Head of caudate nucleus (tissue), 42 donors: ENCODE data around the gene ITGB5.
A peak's percentile ranks its signal among the peaks of the same experiment; 100 is the strongest.
"Not testable (repeated sequence)": the region's sequence is repeated elsewhere in the genome, so short reads cannot be mapped to it uniquely, and the experiment has no call there.

Experiments used
- DNase-seq, 42 donors: peaks; one replicate each; pipeline versions ENCODE4 v3.0.0 to v3.0.0-alpha.2; 2020 to 2021; ENCODE audit warnings: mixed read lengths in 7 of 42
- intact Hi-C: fragments of 100-400 bp; cut with DNase I; formaldehyde crosslinking; loops from one replicate; pipeline ENCODE4 v1.15.0; 2022

Gene ITGB5

DNA sequence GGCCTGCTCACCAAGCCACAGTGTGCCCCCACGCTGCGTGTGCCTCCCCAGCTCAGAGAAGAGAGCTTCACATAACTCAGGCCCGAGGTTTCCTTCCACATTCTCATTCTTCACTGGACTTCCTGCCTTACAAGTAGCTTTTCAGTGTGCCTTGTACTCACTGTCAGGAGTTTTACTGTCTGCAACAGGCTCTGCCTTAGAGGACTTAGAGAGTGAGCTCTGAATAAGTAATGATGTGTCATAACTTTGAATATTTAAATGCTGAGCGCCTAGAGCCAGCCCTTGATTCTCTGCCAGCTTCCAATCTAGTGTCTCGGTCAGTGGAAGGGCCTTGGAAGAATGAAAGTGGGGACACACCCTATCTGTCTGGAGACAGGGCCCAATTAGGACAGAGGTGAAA is 41.8 kb downstream of the ITGB5 start:
- intact Hi-C loops: no loop called here
- DNase-seq: peak in 1 of 42 donors; percentile 58

DNA sequence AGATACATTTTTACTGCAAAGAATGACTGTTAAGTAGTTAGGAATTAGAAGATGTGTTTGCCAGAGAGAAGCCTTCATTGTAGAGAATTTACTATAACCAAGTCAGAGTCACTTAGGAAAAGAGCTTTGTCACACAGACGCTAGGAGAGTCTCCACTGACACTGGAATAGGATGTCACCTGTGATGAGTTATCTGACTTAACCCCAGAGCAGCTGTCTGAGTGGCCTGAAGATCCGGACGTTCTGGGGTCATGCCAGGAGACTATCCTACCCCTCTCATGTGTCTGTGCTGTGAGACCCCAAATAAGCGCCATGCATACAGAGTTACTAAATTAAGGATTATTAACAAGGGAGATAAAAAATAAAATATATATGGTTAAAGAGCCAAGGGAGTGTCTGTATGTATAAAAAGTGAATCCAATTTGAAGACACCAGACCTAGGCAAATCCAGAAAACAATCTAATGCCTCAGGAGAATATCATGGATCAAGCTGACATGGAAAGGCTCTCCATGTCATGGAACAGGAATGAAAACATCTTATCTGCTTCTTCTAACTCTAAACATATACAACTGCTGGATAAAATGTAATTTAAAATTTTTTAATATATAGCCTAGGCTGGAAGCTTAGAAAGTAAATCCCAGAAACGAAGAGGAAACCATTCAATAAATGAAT is 43.5 kb downstream of the ITGB5 start:
- DNase-seq: no peak
- intact Hi-C loops: no loop called here

DNA sequence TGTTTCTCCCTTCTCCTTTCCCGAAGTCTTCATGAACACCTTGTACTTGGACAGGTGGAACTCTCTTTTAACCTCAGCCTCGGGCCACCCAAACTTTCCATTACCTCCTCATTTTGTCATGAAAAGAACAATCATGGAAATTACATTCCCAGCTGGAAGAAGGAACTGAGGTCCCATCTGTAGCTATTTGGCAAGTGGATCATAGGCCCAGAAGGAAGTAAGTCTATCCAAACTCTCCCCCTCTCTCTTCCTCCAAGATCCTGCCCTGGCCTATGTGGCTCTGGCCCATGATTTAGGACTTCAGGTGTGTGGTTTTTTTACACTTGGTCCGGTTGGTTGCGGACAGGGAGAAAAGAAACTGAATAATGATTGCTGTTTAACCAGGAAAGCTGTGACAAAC is 44.1 kb downstream of the ITGB5 start:
- intact Hi-C loops: no loop called here

DNA sequence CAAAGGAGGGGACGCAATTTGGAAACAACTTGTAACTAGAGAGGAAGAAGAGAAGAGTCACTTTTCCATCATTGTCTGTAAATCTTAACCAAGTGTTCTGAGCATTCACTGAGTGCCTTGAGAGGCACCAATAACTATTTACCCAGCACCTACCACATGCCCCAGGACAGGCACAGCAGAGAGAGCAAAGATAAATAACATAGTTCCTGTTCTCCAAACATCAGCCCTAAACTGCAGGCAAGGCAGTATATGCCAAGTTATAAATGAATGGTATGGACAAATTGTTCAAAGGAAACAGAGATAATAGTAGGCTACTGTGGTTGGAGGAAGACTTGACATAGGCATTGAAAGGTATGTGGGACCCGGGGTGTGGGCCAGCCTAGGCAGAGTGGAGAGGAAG is 45.6 kb downstream of the ITGB5 start:
- DNase-seq: no peak
- intact Hi-C loops: no loop called here

More for the DNA sequence above, 44.1 kb downstream of the ITGB5 start:
- DNase-seq: no peak

DNA sequence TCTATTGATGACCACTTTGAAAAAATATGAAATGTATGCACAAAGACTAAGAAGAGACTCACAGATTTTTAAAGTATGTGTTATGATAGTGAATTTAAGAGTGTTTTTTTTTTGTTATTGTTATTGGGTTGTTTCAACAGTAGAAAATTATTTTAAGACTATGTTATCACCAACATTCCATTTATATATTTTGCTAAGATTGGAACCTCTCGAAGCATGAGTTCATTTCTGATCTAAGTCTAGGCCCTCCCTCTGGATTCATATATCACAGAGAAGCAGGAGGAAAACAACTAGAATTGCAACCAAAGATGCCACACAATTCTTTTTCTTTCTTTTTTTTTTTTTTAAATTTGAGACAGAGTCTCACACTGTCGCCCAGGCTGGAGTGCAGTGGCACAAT is 46.8 kb downstream of the ITGB5 start:
- intact Hi-C loops: no loop called here
- no peak for DNase-seq

DNA sequence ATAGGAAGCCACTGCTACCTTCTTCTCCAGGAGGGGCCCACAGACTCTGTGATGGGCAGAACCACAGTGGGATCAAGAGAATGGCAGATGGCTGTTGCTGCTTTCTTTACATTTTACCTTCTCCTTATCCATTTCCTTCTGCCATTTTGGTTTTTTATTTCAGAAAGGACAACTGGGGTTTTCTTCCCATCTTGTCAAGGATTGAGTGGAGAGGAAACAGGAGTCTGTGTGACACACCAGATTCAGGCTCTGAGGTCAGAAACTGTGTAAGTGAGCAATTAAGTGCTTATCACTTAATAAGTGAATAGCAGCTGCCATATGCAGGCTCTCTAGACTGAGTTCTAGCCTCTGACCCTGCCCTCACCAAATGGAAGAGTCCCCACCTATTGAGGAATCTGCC is 47.3 kb downstream of the ITGB5 start:
- no peak for DNase-seq
- intact Hi-C loops: no loop called here

DNA sequence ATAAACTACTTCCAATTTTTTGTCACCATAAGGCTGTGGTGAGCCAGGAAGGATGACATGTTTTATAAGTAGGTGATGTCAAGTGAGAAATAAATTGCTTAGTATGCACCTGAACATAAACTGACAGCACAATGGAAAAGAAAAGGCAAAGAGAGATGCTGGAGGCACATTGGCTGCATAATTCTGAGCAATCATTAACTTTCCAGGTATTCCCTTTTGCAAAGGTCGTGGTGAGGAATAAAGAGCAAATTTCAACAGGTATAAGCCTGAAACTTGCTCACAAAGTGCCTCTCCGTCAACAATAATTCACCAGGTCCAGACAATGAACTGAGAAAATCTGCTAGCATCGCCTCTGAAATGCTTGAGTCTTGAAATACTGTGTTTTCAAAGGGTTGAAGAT is 48.2 kb downstream of the ITGB5 start:
- DNase-seq: no peak
- intact Hi-C loops: no loop called here

DNA sequence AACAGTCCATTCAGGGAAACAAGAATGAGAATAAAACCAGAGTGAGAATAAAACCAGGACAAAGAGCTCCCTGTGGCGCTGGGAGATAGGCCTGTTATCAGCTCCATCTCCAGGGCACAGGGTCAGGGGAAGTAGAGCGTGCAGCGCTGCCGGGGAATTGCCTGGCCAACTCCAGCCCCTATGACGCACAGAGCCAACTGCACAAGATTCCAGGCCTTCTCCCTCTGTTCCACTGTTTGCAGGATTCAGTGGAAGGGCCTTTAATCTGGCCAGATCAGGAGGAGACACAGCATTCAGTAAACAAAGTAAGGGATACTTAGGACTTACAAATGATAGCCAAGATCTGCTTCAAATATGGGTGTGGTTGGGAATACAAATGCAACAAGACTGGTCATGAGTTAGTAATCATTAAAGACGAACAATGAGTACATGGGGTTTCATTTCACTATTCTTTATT is 49.4 kb downstream of the ITGB5 start:
- DNase-seq: peak in 2 of 42 donors; percentile 10 to 13
- intact Hi-C loops: no loop called here

DNA sequence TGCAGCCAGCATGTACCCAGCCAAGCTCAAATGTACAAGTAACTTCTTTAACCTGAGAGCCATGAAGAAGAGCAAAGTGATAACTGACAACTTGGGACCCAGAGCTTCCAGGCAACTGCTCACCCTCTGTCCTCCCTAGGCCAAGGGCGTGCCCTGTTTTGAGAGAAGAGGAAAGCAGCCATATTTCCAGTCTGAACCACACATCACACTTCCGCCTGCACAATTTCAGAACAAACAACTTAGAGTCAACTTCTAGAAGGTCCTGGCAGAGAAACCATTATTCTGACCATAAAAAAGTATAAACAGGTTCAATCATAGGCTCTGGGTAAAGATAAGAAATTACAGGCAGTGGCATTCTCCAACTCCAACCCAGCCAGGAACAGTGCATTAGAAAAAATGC is 50.1 kb downstream of the ITGB5 start:
- intact Hi-C loops: no loop called here

DNA sequence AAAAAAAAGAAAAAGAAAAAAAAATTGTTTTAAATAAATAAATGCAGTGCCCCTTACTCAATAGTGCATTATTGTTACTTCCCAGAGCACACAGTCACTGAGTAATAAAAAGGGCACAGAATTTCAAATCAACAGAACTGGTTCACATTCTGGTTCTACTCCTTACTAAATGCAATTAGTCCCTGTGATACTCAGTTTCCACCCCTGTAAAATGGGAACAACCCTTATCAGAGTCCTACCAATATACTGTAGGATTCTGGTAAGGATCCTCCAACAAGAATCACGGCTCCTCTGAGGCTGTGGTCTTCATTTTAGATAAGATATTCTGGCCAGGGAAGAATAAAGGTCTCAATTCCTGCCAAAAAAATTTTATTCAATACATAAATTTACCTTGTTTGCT is 50.7 kb downstream of the ITGB5 start:
- intact Hi-C loops: no loop called here
- no peak for DNase-seq

More for the DNA sequence above, 50.1 kb downstream of the ITGB5 start:
- DNase-seq: no peak

DNA sequence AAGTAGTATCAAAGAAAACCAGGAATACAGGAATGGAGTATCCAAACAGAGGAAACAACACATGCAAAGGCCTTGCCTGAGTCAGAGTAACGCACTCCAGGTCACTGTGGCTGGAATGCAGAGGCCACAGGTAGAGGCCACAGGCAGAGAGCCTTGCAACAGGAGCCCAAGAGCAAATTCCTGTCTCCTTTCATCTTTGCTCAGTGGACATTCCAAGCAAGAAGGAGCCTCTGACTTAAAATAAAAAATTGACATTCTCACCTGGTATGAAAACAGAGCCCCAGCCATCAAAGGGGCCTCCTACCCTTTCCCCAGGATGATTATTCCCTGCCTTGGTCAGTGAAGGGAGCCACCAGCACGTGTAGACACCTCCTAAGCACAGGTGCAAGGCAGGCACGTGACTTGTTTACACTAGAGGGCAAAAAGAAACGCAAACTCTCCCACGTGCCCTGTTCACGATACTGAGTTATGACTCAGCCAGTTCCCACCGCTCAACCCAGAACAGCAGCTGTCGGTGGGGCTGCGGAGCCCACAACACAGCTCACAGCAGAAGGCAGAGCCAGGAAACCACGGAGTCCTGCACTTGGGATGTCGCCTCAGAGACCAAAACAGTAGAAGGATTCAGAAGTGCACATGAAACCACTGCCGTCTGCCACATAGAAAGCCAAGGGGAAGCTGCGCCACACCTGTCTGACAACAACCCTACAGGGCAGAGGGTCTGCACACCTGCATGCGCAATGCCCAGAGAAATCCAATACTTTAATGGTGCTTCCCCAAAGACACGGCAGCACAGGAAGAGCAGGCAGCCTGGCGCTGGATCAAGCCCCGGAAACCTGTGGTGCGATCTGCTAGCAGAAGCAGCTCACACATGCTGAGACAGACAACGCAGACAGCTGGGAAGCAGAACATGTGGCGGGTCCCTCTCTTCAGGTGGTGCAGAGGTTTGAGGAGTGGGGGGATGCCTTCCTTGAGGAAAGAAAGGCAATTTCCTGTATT is 52.1 kb downstream of the ITGB5 start:
- intact Hi-C loops: no loop called here
- peak in 12 of 42 donors; percentile 9 to 61 (median 28) for DNase-seq

DNA sequence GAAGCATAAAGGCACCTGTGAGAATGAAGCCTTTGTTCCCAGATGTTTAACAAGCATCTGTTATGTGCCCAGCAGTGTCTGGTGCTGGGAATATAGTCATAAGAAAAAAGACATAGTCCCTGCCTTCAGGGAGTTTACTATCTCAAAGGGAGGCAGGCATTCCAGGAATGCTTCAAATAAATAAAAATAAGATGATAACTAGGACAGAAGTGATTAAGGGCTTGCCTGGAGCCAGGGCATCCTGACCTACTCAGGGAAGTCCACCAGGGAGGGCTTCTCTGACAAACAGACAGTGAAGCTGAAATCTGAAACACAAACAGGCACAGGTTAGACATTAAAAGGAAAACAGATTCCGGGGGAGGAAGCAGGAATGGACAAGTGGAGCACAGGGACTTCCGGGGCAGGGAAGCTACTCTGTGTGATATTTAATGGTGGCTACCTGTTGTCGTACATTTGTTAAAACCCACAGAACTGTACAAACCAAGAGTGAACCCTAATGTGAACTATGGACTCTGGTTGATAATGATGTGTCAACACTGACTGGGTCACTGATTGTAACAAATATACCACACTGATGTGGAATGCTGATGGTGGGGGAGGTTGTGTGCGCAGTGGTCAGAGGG is 53.3 kb downstream of the ITGB5 start:
- intact Hi-C loops: no loop called here
- no peak for DNase-seq

DNA sequence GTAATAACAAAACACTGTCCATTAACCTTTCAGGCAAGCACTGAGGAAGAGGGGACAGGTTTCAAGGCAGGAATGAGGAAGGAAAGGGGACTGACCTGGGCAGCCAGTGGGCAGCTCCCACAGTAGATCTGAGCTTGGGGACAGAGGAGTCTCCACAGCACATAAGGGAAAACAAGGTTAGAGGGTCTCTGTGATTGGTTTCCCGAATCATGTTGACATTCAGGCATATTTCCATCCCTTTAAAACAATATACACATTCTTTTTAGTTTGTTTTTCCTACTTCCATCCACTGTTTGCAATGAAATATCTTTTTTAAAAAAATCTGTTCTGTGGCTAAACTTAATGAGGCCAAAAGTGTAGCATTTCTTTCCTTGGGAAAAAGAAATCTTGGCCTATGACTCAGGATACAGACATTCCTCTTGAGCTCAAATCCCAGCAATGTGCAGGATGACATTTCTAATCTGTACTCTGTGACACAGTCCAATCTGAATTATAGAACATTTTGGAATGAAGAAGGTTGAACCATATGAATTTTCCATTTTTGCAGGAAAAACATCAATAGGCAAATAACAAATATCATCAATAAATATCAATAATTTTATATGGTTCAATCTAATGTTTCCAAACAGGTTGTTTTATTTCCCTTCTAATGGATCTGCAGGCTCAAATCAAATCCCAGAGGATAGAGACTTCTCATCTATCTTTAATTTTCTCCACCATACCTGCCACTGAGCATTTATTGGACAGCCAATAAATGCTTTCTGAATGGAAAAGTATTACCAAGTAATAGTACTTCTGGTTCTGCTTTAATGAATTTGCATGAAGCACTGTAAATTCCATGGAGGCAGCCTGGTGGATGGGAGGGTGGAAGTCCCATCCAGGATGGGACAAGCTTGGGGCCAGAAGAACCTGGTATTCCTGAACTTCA is 54.1 kb downstream of the ITGB5 start:
- intact Hi-C loops: no loop called here
- no peak for DNase-seq

DNA sequence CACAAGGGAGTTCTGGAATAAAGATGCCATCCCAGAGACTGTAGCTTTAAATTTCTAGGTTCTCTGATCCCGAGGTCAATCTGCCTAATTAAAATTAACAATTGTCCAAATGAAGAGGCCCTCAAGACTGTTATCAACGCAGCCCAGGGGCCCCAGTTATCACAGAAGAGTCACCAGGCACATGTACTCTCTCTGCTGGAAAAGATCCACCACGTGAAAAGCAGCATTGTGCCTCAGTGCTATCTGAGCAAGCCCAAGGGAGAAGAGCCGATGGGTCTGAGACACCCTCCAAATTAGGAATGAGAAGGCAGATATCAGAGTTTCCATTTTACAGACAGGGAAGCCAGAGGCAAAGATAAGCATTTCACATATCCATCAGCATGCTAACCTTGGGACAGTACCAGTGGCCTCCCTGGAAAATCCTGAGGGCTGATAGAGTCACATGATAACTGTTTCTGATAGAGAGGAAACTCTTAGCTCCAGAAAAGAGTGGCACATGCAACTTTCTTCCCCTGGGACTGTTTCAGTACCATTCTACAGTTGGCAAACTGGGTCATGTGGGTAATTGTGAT is 55.5 kb downstream of the ITGB5 start:
- no peak for DNase-seq
- intact Hi-C loops: no loop called here

DNA sequence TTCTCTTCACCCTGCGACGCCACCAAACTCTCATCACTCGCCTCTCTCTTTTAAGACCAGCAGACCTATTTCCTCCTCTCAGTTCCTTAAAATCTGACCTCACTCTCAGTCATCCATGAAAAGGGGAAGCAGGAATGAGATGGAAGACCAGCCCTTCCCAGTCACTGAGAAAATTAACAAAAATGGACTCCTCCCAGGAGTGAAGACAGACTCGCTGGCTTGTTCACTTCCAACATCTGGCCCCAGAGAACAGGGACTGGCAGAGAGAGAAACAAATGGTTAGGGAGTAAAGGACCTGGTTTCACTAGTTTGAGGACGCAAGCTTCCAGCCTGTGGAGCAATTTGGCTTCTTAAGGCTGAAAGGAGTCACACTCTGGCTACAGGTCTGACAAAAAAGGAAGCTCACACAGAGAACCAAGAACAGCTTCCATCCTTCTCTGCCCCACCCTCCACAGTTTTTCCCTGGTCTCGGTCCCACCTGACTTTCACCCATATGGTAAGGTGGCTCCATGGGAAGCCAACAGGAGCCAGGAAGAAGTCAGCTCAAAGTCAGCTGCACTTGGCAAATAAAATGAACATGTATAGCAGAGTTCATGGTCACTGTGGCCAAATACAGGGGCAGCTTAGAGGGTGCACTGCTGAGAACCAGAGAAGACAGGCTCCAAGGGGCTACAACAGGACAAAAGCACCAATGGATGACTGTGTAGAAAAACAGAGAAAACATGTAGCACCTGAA is 57.2 kb downstream of the ITGB5 start:
- DNase-seq: no peak
- intact Hi-C loops: no loop called here

DNA sequence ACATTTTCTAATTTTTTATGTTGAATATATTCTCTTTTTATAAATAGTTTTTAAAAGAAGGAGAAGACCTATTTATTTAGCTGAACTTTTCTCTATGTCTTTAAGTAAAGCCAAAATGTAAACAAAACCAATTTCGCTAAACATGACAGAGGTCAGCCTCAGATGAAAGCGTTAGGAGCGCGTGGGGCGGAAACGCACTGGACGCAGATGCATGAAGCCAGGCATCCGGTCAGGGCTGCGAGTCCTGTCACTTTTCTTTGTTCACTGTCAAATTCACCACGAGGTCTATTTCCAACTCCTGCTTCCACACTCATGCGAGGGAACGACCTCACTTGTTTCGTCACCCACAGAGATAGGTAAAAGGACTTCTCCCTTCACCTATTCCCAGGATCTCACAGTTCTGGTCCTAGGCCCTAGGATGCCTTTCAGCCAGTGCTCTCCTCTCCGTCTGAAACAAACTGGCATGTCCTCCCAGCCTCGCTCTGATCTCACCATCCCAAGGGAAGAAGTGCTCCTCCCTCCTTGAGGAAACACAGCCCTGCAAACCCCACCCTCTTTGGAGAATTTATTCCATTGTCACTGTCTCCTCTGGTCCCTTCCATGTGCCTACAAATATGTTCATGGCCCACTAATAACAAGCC is 57.9 kb downstream of the ITGB5 start:
- no peak for DNase-seq
- intact Hi-C loops: no loop called here

DNA sequence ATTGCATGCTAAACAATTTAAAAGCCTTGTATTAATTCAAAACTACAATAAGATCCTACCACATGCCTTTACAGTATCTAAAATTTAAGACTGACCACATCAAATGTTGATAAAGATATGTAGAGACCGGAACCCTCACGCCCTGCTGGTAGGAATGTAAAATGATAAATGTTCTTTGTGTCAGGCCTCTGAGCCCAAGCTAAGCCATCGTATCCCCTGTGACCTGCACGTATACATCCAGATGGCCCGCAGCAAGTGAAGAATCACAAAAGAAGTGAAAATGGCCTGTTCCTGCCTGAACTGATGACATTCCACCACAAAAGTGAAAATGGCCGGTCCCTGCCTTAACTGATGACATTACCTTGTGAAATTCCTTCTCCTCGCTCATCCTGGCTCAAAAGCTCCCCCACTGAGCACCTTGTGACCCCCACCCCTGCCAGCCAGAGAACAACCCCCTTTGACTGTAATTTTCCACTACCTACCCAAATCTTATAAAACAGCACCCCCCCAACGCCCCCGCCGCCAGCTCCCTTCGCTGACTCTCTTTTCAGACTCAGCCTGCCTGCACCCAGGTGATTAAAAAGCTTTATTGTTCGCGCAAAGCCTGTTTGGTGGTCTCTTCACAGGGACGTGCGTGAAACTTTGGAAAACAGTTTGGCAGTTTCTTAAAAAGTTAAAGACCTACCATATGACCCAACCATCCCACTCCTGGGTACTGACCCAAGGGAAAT is 59.5 kb downstream of the ITGB5 start:
- DNase-seq, intact Hi-C loops: not testable (repeated sequence)
